GM18517 (cell line): ENCODE results near the gene LRRC49.
"Not testable (repeated sequence)": the region's sequence is repeated elsewhere in the genome, so short reads cannot be mapped to it uniquely, and the experiment has no call there.

Experiments
- ATAC-seq: cut with Tn5 transposase; IDR thresholded peaks from one replicate; pipeline ENCODE4 v1.9.1; 2021; ENCODE audit warnings: mild to moderate bottlenecking, moderate library complexity; ENCODE audit not compliant: unreplicated experiment

LRRC49 gene

GRCh38 chr15:70974004-70974832, 81.6 kb downstream of the LRRC49 start:
- no peak for ATAC-seq

- no peak for ATAC-seq
Observed at GRCh38 chr15:70976851-70977250, 84.2 kb downstream of the LRRC49 start.

GRCh38 chr15:70995383-70995970, 102.9 kb downstream of the LRRC49 start:
- ATAC-seq, result no peak

- no peak for ATAC-seq
Observed at GRCh38 chr15:70998319-70998718, 105.7 kb downstream of the LRRC49 start.

GRCh38 chr15:71002316-71002715, 109.7 kb downstream of the LRRC49 start:
- ATAC-seq, result no peak

GRCh38 chr15:71003319-71003718, 110.7 kb downstream of the LRRC49 start:
- ATAC-seq, result no peak

DNA sequence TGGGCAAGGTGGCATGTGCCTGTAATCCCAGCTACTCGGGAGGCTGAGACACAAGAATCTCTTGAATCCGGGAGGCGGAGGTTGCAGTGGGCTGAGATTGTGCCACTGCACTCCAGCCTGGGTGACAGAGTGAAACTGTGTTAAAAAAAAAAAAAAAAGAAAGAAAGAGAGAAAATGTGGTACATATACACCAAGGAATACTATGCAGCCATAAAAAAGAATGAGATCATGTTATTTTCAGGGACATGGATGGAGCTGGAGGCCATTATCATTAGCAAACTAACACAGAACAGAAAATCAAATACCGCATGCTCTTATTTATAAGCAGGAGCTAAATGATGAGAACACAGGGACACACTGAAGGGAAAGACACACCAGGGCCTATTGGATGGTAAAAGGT, 111.9 kb downstream of the LRRC49 start:
- not testable (repeated sequence) for ATAC-seq

DNA sequence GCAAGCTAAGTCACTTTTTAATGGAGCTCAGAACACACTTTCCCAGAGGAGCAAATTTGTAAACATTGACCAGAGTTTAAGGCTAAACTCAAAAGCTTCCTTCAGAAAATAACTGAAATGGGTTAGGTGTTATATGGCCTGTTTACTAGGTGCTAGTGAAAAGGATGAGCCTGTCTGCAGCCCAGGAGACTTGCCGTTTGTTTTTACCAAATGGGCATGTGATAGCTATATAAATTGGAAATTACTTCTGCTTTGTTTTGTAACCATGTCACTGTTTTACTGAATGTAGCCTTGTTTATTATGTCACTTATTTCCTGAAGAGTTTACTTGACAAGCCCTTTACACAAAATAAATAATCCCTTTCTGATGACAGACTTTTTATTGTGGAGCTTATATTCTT, 113.3 kb downstream of the LRRC49 start:
- ATAC-seq, result no peak

- ATAC-seq, result no peak
Observed at GRCh38 chr15:71008250-71008870, 115.7 kb downstream of the LRRC49 start.

GRCh38 chr15:71010472-71010871, 117.8 kb downstream of the LRRC49 start:
- ATAC-seq, result no peak

DNA sequence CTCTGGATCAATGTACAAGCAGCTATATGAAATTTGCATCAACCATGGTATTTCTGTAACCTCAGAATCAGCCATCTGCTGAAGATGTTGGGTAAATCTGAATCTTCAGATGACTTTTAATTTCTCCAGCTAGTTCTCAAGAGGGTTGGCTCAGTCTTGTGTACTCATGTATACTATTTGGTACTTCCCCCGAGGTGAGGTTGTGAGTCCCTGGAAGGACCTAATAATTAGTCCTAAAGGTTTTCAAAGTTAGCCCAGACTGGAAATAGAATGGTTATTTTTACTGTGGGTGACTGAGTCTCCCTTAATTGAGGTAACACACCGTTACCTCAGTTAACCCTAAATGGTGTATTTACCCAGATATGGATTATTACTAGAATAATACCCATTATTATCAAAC, 118.4 kb downstream of the LRRC49 start:
- no peak for ATAC-seq

GRCh38 chr15:71011503-71012155, 119.0 kb downstream of the LRRC49 start:
- ATAC-seq, result no peak

- ATAC-seq, result no peak
Observed at GRCh38 chr15:71013446-71013845, 120.8 kb downstream of the LRRC49 start.

- no peak for ATAC-seq
Observed at GRCh38 chr15:71015342-71015741, 122.7 kb downstream of the LRRC49 start.

DNA sequence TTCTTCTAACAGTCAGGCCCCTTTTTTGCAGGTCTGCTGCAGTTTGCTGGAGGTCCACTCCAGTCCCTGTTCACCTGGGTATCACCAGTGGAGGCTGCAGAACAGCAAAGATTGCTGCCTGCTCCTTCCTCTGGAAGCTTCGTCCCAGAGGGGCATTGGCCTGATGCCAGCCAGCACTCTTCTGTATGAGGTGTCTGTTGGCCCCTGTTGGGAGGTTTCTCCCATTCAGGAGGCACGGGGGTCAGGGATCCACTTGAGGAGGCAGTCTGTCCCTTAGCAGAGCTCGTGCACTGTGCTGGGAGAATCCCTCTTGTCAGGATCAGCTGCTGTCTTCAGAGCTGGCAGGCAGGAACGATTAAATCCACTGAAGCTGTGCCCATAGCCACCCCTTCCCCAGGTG, 138.6 kb downstream of the LRRC49 start:
- not testable (repeated sequence) for ATAC-seq

DNA sequence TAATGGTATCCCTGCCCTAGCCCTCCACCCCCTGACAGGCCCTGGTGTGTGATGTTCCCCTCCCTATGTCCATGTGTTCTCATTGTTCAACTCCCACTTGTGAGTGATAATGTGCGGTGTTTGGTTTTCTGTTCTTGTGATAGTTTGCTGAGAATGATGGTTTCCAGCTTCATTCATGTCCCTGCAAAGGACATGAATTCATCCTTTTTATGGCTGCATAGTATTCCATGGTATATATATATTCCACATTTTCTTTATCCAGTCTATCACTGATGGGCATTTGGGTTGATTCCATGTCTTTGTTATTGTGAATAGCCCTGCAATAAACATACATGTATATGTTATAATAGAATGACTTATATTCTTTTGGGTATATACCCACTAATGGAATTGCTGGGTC, 142.9 kb downstream of the LRRC49 start:
- not testable (repeated sequence) for ATAC-seq

- no peak for ATAC-seq
Observed at GRCh38 chr15:71042356-71042922, 149.8 kb downstream of the LRRC49 start.

GRCh38 chr15:71043373-71043772, 150.7 kb downstream of the LRRC49 start:
- ATAC-seq, result no peak

GRCh38 chr15:71044006-71044405, 151.4 kb downstream of the LRRC49 start:
- ATAC-seq, result no peak

DNA sequence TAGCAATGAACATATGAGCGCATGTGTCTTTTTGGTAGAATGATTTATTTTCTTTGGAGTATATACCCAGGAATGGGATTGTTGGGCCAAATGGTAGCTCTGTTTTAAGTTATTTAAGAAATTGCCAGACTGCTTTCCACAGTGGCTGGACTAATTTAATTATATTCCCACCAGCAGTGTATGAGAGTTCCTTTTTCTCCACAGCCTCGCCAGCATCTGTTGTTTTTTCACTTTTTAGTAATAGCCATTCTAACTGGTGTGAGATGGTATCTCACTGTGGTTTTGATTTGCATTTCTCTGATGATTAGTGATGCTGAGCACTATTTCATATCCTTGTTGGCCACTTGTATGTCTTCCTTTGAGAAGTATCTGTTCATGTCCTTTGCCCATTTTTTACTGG, 153.5 kb downstream of the LRRC49 start:
- not testable (repeated sequence) for ATAC-seq
